ENCODE data around the gene TECTA.
"Not testable (repeated sequence)": the region's sequence is repeated elsewhere in the genome, so short reads cannot be mapped to it uniquely, and the experiment has no call there.

Gene TECTA

GRCh38 chr11:121131656-121132055, 30.6 kb downstream of the TECTA start:
- no peak for DNase-seq (ENCODE audit: low read depth, low spot score)

GRCh38 chr11:121132211-121132976, 31.4 kb downstream of the TECTA start:
- DNase-seq (ENCODE audit: low read depth, low spot score) = no peak

GRCh38 chr11:121134741-121135312, 33.8 kb downstream of the TECTA start:
- no peak for DNase-seq (ENCODE audit: low read depth, low spot score)

- no peak for DNase-seq (ENCODE audit: low read depth, low spot score)
These were observed 36.0 kb downstream of the TECTA start for GRCh38 chr11:121137005-121137404.

- no peak for DNase-seq (ENCODE audit: low read depth, low spot score)
These were observed 37.2 kb downstream of the TECTA start for GRCh38 chr11:121138259-121138658.

GRCh38 chr11:121140369-121140768, 39.3 kb downstream of the TECTA start:
- DNase-seq (ENCODE audit: low read depth, low spot score) = no peak

- no peak for DNase-seq (ENCODE audit: low read depth, low spot score)
These were observed 40.0 kb downstream of the TECTA start for GRCh38 chr11:121141066-121141465.

GRCh38 chr11:121143921-121144320, 42.9 kb downstream of the TECTA start:
- no peak for DNase-seq (ENCODE audit: low read depth, low spot score)

GRCh38 chr11:121144723-121145122, 43.7 kb downstream of the TECTA start:
- DNase-seq (ENCODE audit: low read depth, low spot score) = no peak

GRCh38 chr11:121145826-121146225, 44.8 kb downstream of the TECTA start:
- no peak for DNase-seq (ENCODE audit: low read depth, low spot score)

- no peak for DNase-seq (ENCODE audit: low read depth, low spot score)
These were observed 48.1 kb downstream of the TECTA start for GRCh38 chr11:121149116-121149515.

GRCh38 chr11:121151207-121151688, 50.2 kb downstream of the TECTA start:
- no peak for DNase-seq (ENCODE audit: low read depth, low spot score)

GRCh38 chr11:121152764-121153163, 51.7 kb downstream of the TECTA start:
- DNase-seq (ENCODE audit: low read depth, low spot score) = no peak

GRCh38 chr11:121153472-121153871, 52.4 kb downstream of the TECTA start:
- no peak for DNase-seq (ENCODE audit: low read depth, low spot score)

- no peak for DNase-seq (ENCODE audit: low read depth, low spot score)
These were observed 53.7 kb downstream of the TECTA start for GRCh38 chr11:121154486-121155314.

GRCh38 chr11:121157756-121158155, 56.7 kb downstream of the TECTA start:
- no peak for DNase-seq (ENCODE audit: low read depth, low spot score)

- DNase-seq (ENCODE audit: low read depth, low spot score) = no peak
These were observed 58.7 kb downstream of the TECTA start for GRCh38 chr11:121159741-121160140.

- no peak for DNase-seq (ENCODE audit: low read depth, low spot score)
These were observed 60.4 kb downstream of the TECTA start for GRCh38 chr11:121161349-121161917.

GRCh38 chr11:121163658-121164308, 62.7 kb downstream of the TECTA start:
- DNase-seq (ENCODE audit: low read depth, low spot score) = no peak

GRCh38 chr11:121177629-121178028, 76.6 kb downstream of the TECTA start:
- not testable (repeated sequence) for DNase-seq (ENCODE audit: low read depth, low spot score)

GRCh38 chr11:121179306-121179705, 78.3 kb downstream of the TECTA start:
- DNase-seq (ENCODE audit: low read depth, low spot score) = no peak
